K562 (cell line): ENCODE results near the gene CD164. TPM values are rescaled to one million over a fixed set of nuclear protein-coding genes. Genes with fewer than 3 reads are reported as not detected.

Experiments
- ATAC-seq: fragments of 200-7000 bp; cut with Tn5 transposase; 3 replicates; pipeline ENCODE4 v1.9.1; 2020; ENCODE audit warnings: moderate library complexity
- BruUV-seq: library from RNA; stranded (reverse); fragments of 400-500 nt; replicated peaks from 2 replicates; lab custom pipeline; 2021; lab: Mats Ljungman, UMichigan
- CTCF ChIA-PET: fragments of 300-600 bp; formaldehyde crosslinking; extraction: SDS; loops from one replicate; lab custom pipeline; 2021; ENCODE audit warnings: low intra/inter-chr PET ratio; lab: Yijun Ruan, JAX
- POLR2A ChIA-PET: fragments of 300-600, 350-650 bp; sonication (Branson Sonifier 250); formaldehyde crosslinking; extraction: SDS; loops from one replicate; lab custom pipeline; 2021; ENCODE audit warnings: antibody characterized with exemption, inconsistent platforms; lab: Yijun Ruan, JAX
- DNase-seq, 4 experiments: peaks; one replicate each; pipeline versions ENCODE4 v3.0.0 to v3.0.0-alpha.2; 2011 to 2018; ENCODE audit warnings: low spot score in 3 of 4, mixed read lengths in 3 of 4; ENCODE audit errors: extremely low read depth in 1 of 4
- FAIRE-seq: peaks from 2 replicates; lab custom pipeline; 2011; peaks lifted over from hg19 to GRCh38; lab: Jason Lieb, UNC
- H2AFZ ChIP-seq: 2 replicates; pipeline ENCODE4 v1.6.0; 2011; ENCODE audit warnings: low read depth, low read length, control low read depth, inconsistent platforms
- H3K27ac ChIP-seq: fragments of 200-600 bp; 3 replicates; pipeline ENCODE4 v1.8.0; 2011; ENCODE audit warnings: low read depth, mild to moderate bottlenecking, control low read depth, inconsistent platforms, low read length, moderate library complexity, mixed read lengths; ENCODE audit errors: extremely low read depth
- H3K27me3 ChIP-seq, 2 experiments: fragments of 300-600 bp in 1 of 2; 2 replicates in 1 of 2; 3 replicates in 1 of 2; pipeline versions ENCODE4 v1.6.0 to v1.8.0; 2011; ENCODE audit warnings: inconsistent platforms in 2 of 2, low read length in 2 of 2, mild to moderate bottlenecking in 1 of 2, mixed read lengths in 1 of 2, moderate library complexity in 1 of 2; ENCODE audit not compliant: control insufficient read depth in 2 of 2, insufficient read depth in 2 of 2
- H3K36me3 ChIP-seq: fragments of 300-600 bp; 3 replicates; pipeline ENCODE4 v1.8.0; 2011; ENCODE audit warnings: mild to moderate bottlenecking, low read length, inconsistent platforms; ENCODE audit not compliant: control insufficient read depth, insufficient read depth
- H3K4me1 ChIP-seq, 2 experiments: fragments of 200-600 bp in 1 of 2; replicated peaks in 1 of 2; 2 replicates in 1 of 2; 3 replicates in 1 of 2; pipeline versions ENCODE4 v1.5.1 to v1.8.0; 2011; ENCODE audit warnings: inconsistent platforms in 2 of 2, low read length in 2 of 2, mild to moderate bottlenecking in 1 of 2, mixed read lengths in 1 of 2, moderate library complexity in 1 of 2; ENCODE audit not compliant: control insufficient read depth in 2 of 2, insufficient read depth in 2 of 2
- H3K4me2 ChIP-seq: 2 replicates; pipeline ENCODE4 v1.6.1; 2011; ENCODE audit warnings: low read length, control low read depth, inconsistent platforms, mixed read lengths; ENCODE audit not compliant: insufficient read depth
- H3K4me3 ChIP-seq: fragments of 200-600 bp; sonication (generic), shearing (Covaris generic); 2 replicates; pipeline ENCODE4 v1.5.1; 2016; ENCODE audit warnings: control low read depth, inconsistent platforms
- H3K79me2 ChIP-seq: fragments of 200-600 bp; 3 replicates; pipeline ENCODE4 v1.8.0; 2011; ENCODE audit warnings: low read length, inconsistent platforms; ENCODE audit not compliant: control insufficient read depth, insufficient read depth
- H3K9ac ChIP-seq, 2 experiments: 2 replicates each; pipeline versions ENCODE4 v1.6.0 to v1.6.1; 2011; ENCODE audit warnings: low read depth in 2 of 2, low read length in 2 of 2, control low read depth in 1 of 2, inconsistent platforms in 1 of 2, mild to moderate bottlenecking in 1 of 2, mixed read lengths in 1 of 2; ENCODE audit not compliant: insufficient read depth in 1 of 2
- H3K9me1 ChIP-seq: one replicate; pipeline ENCODE4 v1.6.0; 2011; ENCODE audit warnings: inconsistent platforms, mild to moderate bottlenecking, low read length, moderate library complexity; ENCODE audit not compliant: control insufficient read depth, insufficient read depth
- H3K9me3 ChIP-seq: replicated peaks from 2 replicates; pipeline ENCODE4 v1.5.1; 2011; ENCODE audit warnings: low read depth, low read length, inconsistent platforms; ENCODE audit not compliant: control insufficient read depth, insufficient read depth
- H4K20me1 ChIP-seq: replicated peaks from 2 replicates; pipeline ENCODE4 v1.6.1; 2011; ENCODE audit warnings: low read length, inconsistent platforms, mixed read lengths; ENCODE audit not compliant: control insufficient read depth, insufficient read depth
- DMBX1 ChIP-seq: fragments of 250-450 bp; sonication (Bioruptor Pico); IDR thresholded peaks from 2 replicates; pipeline ENCODE4 v1.8.0; 2022; ENCODE audit warnings: inconsistent platforms, mild to moderate bottlenecking, moderate library complexity, borderline replicate concordance
- ESRRA ChIP-seq: fragments of 450-650 bp; IDR thresholded peaks from 2 replicates; pipeline ENCODE4 v1.6.1; 2014; ENCODE audit warnings: low read depth, mild to moderate bottlenecking, moderate library complexity, borderline replicate concordance
- ETV5 ChIP-seq: sonication (generic); formaldehyde crosslinking; IDR thresholded peaks from 2 replicates; pipeline ENCODE4 v1.4.0; 2020; ENCODE audit warnings: low read depth, mild to moderate bottlenecking, missing genetic modification reagents
- HDAC8 ChIP-seq: fragments of 450-650 bp; IDR thresholded peaks from 2 replicates; pipeline ENCODE4 v1.6.1; 2016; ENCODE audit warnings: mild to moderate bottlenecking, missing genetic modification characterization, moderate library complexity, missing compliant biosample characterization
- NFE2 ChIP-seq: IDR thresholded peaks from 2 replicates; pipeline ENCODE4 v1.6.1; 2014; ENCODE audit warnings: antibody characterized with exemption, low read depth
- NR2C1 ChIP-seq, 2 experiments: fragments of 450-650 bp; IDR thresholded peaks; 2 replicates each; pipeline ENCODE4 v1.6.1; 2017; ENCODE audit warnings: mild to moderate bottlenecking in 2 of 2, antibody characterized with exemption in 1 of 2, inconsistent platforms in 1 of 2, missing compliant biosample characterization in 1 of 2, missing genetic modification characterization in 1 of 2
- NR2C2 ChIP-seq, 2 experiments: fragments of 200-800 bp in 1 of 2; sonication (Bioruptor generic) in 1 of 2; sonication (generic) in 1 of 2; formaldehyde crosslinking in 1 of 2; IDR thresholded peaks; 2 replicates each; pipeline versions ENCODE4 v1.6.1 to v1.8.0; 2016 to 2022; ENCODE audit warnings: mild to moderate bottlenecking in 1 of 2, missing compliant biosample characterization in 1 of 2, missing genetic modification characterization in 1 of 2, missing genetic modification reagents in 1 of 2
- NUFIP1 ChIP-seq: fragments of 450-650 bp; IDR thresholded peaks from 2 replicates; pipeline ENCODE4 v1.6.1; 2018; ENCODE audit not compliant: partially characterized antibody
- TCF15 ChIP-seq: fragments of 250-450 bp; sonication (Bioruptor Pico); IDR thresholded peaks from 2 replicates; pipeline ENCODE4 v1.8.0; 2022; ENCODE audit warnings: moderate library complexity, mild to moderate bottlenecking, inconsistent platforms
- ZC3H4 ChIP-seq: sonication (generic); formaldehyde crosslinking; IDR thresholded peaks from 2 replicates; pipeline ENCODE4 v1.9.0; 2021; ENCODE audit warnings: missing genetic modification reagents, borderline replicate concordance
- WGBS: fragments of 100-300 bp; shearing (Covaris generic); methylation state at CpG from one replicate; pipeline ENCODE4 v1.1.6; 2016; ENCODE audit warnings: low coverage, mixed read lengths; ENCODE audit not compliant: insufficient coverage; ENCODE audit errors: missing lambda C conversion rate; 5-methylcytosine and 5-hydroxymethylcytosine counted together
- in situ Hi-C: fragments of 300-500 bp; cut with MboI; formaldehyde crosslinking; loops from 4 replicates; pipeline ENCODE4 v1.15.0; 2018; ENCODE audit warnings: inconsistent platforms, mixed read lengths
- intact Hi-C: fragments of 100-400 bp; cut with micrococcal nuclease; formaldehyde crosslinking; loops from 2 replicates; pipeline ENCODE4 v1.14.2; 2022
- polyA plus RNA-seq, 8 experiments: library from polyadenylated mRNA; depleted of rRNA in 4 of 8; stranded (reverse) in 5 of 8; unstranded in 3 of 8; fragments of >200 nt; fragmentation: Nextera tagmentation in 2 of 8; fragmentation: Illumina TruSeq in 1 of 8; extraction: Ambion mirVana in 2 of 8; extraction: Trizol in 1 of 8; gene quantifications; 2 replicates each; pipeline versions ENCODE4 v1.2.1 to v1.2.3, GENCODE V29; 2011 to 2014; ENCODE audit warnings: inconsistent platforms in 1 of 8, missing spikeins in 1 of 8
- total RNA-seq, 7 experiments: library from RNA; depleted of rRNA in 6 of 7; stranded (reverse); fragments of >200 nt in 6 of 7; fragmentation: Illumina TruSeq in 2 of 7; extraction: Trizol in 2 of 7; gene quantifications; 2 replicates each; pipeline versions ENCODE4 v1.2.1 to v1.2.3, GENCODE V29; 2011 to 2021; ENCODE audit warnings: low replicate concordance in 1 of 7

Gene CD164
- total and polyA plus RNA-seq, 9 of the 15 experiments (the other 6 are each of a cell fraction or from before 2014, with no cell fraction given) = 79.5 to 317 (median 165) TPM

GRCh38 chr6:109318328-109318876, 63.9 kb downstream of the CD164 start:
- ChIA-PET CTCF (no interaction called here), POLR2A (interaction anchor here (1.1 to 2.5 kb wide), 3 partner anchors 9 to 32 kb away, joined by 3 to 7 read pairs (median 7); no protein-coding TSS in a partner anchor)
- Histone ChIP-seq H3K4me1 (peaks cover 7 to 12% of the 10 kb centered on the region in 2 experiments; a peak in 3 of 5 replicates), H3K9me3 (no peaks in the 10 kb centered on the region), H4K20me1 (no peaks in the 10 kb centered on the region), H2AFZ (peak overlapping the region; percentile 69), H3K27ac (no peak overlapping the region), H3K9ac (no peak overlapping the region; a peak in 1 of 4 replicates), H3K4me2 (no peak overlapping the region), H3K79me2 (no peaks in the 10 kb centered on the region), H3K27me3 (no peaks in the 10 kb centered on the region), H3K9me1 (no peaks in the 10 kb centered on the region), H3K4me3 (no peak overlapping the region), H3K36me3 (no peaks in the 10 kb centered on the region)
- intact Hi-C loops (no loop called here), in situ Hi-C loops (no loop called here)
- FAIRE-seq = peak; percentile 40
- TF ChIP-seq DMBX1 (CRISPR knock-in tag) (no peak), NUFIP1 (no peak), NFE2 (no peak), HDAC8 (tag) (no peak)
- no peak for DNase-seq
- no TSS peak for BruUV-seq
- 69% methylated on average over 11 of the region's 11 CpGs for WGBS
- ATAC-seq = peak; percentile 32

- POLR2A ChIA-PET = interaction anchor here (0.7 to 0.8 kb wide), 3 partner anchors 8 to 15 kb away, joined by 3 to 5 read pairs (median 3); no protein-coding TSS in a partner anchor
These were observed 65.4 kb downstream of the CD164 start for GRCh38 chr6:109316909-109317308.

More at GRCh38 chr6:109316909-109317308, 65.4 kb downstream of the CD164 start:
- Histone ChIP-seq H3K9me1 (no peaks in the 10 kb centered on the region), H2AFZ (no peak overlapping the region), H3K27me3 (no peaks in the 10 kb centered on the region), H3K9me3 (no peaks in the 10 kb centered on the region), H3K4me1 (peaks cover 0 to 6% of the 10 kb centered on the region in 2 experiments; a peak in 3 of 5 replicates), H3K36me3 (no peaks in the 10 kb centered on the region), H4K20me1 (no peaks in the 10 kb centered on the region), H3K27ac (no peak overlapping the region), H3K79me2 (no peaks in the 10 kb centered on the region), H3K9ac (no peak overlapping the region), H3K4me2 (no peak overlapping the region), H3K4me3 (no peak overlapping the region)
- ATAC-seq (no peak), FAIRE-seq (no peak), DNase-seq (no peak)
- BruUV-seq = no TSS peak
- in situ Hi-C loops (no loop called here), intact Hi-C loops (no loop called here)
- TF ChIP-seq ESRRA (0 out of 2 replicates have a peak, but pooled peaks have one; percentile 32), NR2C2 (CRISPR knock-in tag; IDR thresholded peaks at IDR 0.05) (no peak), NR2C2 (tag; IDR thresholded peaks at IDR 0.05) (peak; percentile 60; the same call in 1 of the 2 replicates), ZC3H4 (CRISPR knock-in tag) (no peak), TCF15 (no peak), ETV5 (CRISPR knock-in tag) (no peak), NR2C1 (IDR thresholded peaks at IDR 0.05) (peak; percentile 60), NR2C1 (tag; IDR thresholded peaks at IDR 0.05) (peak; percentile 65)
- WGBS = 85% methylated on average over 5 of the region's 5 CpGs
- CTCF ChIA-PET = no interaction called here
